ENCODE results near the gene CASP10.
"Not testable (repeated sequence)": the region's sequence is repeated elsewhere in the genome, so short reads cannot be mapped to it uniquely, and the experiment has no call there.

CASP10 gene, protein sequence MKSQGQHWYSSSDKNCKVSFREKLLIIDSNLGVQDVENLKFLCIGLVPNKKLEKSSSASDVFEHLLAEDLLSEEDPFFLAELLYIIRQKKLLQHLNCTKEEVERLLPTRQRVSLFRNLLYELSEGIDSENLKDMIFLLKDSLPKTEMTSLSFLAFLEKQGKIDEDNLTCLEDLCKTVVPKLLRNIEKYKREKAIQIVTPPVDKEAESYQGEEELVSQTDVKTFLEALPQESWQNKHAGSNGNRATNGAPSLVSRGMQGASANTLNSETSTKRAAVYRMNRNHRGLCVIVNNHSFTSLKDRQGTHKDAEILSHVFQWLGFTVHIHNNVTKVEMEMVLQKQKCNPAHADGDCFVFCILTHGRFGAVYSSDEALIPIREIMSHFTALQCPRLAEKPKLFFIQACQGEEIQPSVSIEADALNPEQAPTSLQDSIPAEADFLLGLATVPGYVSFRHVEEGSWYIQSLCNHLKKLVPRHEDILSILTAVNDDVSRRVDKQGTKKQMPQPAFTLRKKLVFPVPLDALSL

DNA sequence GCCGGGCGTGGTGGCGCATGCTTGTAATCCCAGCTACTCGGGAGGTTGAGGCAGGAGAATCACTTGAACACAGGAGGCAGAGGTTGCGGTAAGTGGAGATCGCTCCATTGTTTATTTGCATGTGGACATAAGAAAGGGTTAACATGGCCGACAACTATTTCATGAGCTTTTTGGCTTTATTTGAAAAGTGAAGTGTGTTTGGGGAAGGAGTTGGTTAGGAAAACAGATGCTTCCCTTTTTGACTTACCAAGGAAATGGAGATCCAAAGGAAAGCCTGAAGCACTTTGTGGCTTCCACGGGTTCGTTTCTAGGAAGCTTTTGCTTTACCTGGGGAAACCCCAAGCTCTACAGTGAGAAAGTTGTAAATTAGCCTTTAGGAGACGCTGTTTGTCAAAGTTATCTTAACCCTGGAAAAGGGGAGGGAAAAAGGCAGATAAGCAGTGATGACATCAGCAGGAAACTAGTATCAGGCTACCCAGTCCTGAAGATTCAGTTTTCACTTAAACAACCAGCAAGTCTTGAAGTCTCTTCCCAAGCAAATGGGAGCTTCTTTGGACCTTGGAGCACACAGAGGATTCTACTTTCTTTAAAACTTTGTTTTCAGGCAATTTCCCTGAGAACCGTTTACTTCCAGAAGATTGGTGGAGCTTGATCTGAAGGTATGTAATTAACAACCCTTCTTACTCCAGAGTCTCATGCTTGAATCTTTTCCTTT, at the start of gene CASP10:
Gene CASP10 (plus strand): TSS at position 492 of the 715 bp plus-strand sequence. CDS start 2,637 bp downstream, outside the sequence.
- H3K4me3 ChIP-seq (ENCODE audit: low read depth, low read length), result peak within 1 kb of the TSS; percentile 9

DNA sequence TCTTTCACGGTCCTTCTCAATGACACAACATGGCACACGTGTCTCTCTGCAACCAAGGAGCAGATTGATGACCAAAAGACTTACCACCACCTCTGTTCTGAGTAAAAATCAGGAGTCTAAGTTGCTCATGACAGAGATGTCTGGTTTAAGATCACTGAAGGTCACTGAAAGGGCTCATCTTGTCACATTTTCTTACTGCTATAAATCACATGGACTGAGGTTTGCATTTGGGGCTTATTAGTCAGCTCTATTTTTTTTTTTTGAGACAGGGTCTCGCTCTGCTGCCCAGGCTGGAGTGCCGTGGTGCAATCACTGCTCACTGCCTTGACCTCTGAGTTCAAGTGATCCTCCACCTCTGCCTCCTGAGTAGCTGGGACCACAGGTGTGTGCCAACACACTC, 47.6 kb upstream of the CASP10 start:
- no peak overlapping the region for H3K4me3 ChIP-seq (ENCODE audit: low read depth, low read length)

DNA sequence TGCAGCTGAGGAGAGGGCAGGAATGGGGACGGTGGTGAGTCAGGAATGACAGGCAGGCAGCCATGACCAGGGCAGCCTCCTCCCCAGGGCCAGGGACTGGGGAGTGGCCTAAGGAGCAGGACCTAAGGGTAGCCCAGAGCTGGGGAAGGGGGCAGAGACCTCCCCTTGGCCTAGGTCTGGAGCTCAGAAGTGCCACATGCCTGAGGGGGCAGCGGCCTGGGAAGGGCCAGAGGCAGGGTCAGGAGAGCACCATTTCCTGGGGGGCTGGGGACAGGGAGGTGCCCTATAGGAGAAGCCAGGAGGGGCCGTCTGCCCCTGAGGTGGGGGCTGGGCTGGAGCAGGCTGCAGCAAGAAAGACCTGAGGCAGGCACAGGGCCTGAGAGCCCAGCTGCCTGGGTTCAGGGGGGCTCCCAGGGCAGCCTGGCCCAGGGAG, 46.0 kb upstream of the CASP10 start:
- H3K4me3 ChIP-seq (ENCODE audit: low read depth, low read length), result no peak overlapping the region

DNA sequence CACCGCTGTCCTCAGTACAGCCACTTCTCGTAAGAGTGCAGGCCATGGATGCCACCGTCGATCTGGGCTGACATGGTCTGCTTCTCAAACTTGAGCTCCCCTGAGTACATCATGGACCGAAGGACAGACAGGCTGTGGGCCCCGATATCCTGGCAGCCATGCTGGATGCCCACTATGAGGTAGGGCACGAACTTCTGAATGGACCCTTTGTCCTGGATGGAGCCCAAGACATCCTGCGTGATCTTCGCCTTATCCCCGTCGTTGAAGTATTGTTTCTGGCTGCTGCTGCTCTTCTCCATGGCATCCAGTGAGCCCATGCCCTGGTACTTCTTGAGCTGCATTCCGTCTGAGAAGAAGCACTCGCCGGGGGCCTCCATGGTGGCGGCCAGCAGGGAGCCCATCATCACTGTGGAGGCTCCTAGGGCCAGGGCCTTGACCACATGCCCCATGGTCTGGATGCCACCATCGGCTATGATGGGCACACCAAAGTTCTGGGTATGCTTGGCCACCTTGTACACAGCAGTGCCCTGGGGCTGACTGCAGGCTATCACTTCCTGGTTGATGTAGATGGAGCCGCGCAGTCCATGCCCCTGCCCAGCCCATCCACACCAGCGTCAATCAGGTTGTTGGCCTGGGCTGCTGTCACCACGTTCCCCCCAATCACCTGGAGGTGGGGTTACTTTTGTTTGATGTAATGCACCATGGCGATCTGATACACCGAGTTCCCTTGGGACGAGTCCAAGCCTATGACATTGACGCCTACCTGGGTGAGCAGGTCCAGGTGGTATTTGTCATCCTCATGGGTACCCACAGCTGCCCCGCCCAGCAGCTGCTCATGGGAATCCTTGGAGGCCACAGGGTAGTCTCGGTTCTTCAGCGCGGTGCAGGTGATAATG, 45.2 kb upstream of the CASP10 start:
- H3K4me3 ChIP-seq (ENCODE audit: low read depth, low read length), result no peak overlapping the region

DNA sequence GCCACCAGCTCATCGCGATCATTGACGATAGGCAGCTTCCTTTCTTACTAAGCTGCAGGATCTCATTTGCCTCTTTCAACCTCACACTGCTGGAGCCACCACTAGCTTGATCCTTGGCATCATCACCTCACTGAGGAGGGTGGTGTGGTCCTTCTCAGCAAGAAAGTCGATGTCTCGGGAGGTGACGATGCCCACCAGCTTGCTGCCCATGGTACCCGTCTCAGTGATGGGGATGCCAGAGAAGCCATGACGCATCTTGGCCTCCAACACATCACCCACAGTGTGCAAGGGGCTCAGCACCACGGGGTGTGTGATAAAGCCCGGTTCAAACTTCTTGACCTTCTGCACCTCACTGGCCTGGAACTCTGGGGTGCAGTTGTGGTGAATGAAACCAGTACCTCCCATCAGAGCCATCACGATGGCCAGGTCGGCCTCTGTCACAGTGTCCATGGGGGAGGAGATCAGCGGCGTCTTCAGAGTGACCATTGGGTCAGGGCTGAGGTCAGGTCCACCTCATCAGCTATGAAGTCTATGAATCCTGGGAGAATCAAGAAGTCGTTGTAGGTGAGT, 44.5 kb upstream of the CASP10 start:
- no peak overlapping the region for H3K4me3 ChIP-seq (ENCODE audit: low read depth, low read length)

DNA sequence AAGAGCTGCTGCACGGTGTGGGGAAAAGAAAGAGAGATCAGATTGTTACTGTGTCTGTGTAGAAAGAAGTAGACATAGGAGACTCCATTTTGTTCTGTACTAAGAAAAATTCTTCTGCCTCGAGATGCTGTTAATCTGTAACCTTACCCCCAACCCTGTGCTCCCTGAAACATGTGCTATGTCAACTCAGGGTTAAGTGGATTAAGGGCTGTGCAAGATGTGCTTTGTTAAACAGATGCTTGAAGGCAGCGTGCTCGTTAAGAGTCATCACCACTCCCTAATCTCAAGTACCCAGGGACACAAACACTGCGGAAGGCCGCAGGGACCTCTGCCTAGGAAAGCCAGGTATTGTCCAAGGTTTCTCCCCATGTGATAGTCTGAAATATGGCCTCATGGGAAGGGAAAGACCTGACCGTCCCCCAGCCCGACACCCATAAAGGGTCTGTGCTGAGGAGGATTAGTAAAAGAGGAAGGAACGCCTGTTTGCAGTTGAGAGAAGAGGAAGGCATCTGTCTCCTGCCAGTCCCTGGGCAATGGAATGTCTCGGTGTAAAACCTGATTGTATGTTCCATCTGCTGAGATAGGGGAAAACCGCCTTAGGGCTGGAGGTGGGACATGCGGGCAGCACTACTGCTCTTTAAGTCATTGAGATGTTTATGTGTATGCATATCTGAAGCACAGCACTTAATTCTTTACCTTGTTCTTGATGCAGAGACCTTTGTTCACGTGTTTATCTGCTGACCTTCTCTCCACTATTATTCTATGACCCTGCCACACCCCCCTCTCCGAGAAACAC, 43.8 kb upstream of the CASP10 start:
- H3K4me3 ChIP-seq (ENCODE audit: low read depth, low read length), result not testable (repeated sequence)

DNA sequence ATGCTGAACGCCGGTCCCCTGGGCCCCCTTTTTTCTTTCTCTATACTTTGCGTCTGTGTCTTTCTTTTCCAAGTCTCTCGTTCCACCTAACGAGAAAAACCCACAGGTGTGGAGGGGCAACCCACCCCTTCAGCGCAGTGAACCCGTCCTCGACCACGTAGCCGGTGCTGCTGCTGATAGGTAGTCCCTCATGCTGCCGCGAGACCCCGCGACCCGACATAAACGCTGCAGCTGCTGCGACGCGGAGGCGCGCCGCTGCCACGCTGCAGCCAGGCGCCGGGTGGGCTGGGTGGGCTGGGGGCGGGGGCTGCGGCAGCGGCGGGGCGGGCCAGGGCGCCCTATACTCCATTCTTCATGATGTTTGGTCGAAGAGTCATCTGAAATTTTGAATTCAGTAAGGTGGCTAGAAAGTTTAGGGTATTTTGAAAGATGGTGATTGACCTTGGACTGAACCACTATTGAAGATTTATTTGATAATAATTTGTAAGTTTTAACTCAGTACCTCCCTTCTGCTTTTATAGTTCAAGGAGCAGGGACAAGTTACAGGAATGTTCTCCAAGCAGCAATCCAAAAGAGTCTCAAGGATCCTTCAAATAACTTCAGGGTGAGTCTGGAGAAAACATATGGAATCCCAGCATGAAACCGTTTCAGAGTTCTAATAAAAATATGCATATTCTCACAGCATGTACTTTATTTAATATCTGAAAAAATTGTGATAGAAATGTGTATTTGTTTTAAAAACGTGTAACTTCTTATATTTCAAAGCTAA, 42.9 kb upstream of the CASP10 start:
- H3K4me3 ChIP-seq (ENCODE audit: low read depth, low read length), result peak overlapping the region; percentile 2

DNA sequence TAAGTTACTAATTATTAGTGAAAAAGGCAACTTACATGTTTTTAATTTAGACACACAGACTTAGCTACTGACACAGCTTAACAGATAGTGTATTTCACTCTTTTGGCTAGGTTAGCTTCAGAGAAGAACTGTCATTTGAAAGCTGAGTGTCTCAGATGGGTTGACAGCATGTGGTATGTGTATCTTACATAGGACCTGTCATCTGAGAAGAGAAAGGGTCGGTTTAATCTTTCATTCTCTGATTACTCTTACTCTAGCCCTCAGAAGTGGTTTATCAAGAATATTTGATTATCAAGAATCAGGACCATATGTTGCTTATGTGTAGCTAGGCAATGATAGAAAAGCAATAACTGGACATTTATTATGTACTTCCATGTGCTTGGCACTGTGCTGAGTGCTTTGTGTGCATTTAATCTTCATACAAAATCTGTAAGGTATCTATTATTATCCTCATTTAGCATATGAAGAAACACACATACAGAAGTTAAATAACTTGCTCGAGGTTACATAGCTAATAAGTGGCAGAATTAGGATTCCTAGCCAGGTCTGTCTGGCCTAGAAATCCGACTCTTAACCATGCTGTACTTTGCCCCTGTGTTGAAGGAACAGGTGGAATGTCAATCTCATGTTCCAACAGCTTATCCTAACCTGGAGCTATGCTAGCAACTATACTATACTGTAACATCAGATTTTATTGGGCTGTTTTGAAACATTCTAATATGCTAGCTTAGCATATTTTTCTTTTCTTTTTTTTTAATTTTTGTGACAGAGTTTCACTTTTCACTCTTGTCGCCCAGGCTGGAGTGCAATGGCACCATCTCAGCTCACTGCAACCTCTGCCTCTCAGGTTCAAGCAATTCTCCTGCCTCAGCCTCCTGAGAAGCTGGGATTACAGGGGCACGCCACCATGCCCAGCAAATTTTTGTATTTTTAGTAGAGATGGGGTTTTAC, 38.6 kb upstream of the CASP10 start:
- H3K4me3 ChIP-seq (ENCODE audit: low read depth, low read length), result no peak overlapping the region

DNA sequence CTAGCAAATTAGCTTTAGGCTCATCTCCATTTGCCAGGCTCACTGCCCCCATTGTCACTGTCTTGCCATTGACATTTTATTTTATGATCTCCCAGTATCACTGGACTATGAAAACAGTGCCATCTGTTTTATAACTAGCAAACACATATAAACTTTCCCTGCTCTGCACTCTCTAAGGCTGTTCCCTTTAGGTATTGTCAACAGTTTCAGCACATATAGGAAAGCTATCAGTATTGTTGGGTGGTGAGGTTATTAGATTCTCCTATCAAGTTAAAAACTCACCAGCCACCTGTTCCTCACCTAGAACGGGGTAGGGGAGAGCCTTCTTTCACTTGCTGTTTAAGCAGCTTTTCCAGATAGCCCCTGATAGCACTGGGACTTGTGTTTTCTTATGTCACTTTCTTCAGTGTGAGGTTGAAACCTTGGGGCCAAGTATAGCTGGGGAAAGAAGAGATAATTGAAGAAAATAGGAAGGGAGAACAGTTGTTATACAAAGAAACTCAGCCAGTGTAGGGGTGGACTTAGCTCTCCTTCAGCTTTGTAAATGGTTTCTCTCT, 34.4 kb upstream of the CASP10 start:
- H3K4me3 ChIP-seq (ENCODE audit: low read depth, low read length), result no peak overlapping the region

DNA sequence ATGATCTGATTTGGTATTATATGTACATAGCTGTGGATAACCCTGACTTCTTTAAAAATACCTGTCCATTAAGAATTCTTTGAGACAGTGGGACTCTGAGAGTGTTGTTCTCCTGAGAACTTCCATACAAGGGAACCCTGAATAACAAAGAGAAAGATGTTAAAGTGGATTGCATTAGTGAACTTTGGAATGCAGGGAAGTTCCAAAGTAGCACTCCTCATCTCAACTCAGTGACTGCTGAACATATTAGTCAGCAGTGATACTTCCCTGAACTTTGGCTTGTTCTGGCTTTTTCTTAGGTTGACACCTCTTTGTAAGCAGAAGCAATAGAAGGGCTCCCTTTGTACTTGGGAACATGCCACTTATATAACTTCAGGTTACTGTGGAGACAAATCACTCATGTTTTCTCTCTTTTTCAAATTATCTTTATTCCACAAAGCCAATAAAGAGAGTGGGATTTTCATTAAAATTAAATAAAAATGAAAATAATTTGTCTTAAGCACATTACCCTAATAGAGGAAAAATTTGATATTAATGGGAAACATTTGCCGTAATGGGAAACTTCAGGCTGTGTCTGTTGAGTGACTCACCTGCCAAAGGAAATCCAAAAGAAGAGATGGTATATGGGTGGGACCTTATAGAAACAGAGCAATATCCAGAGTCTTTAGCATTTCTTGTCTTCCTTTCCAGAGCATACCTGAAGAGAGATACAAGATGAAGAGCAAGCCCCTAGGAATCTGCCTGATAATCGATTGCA, 33.7 kb upstream of the CASP10 start:
- no peak overlapping the region for H3K4me3 ChIP-seq (ENCODE audit: low read depth, low read length)

DNA sequence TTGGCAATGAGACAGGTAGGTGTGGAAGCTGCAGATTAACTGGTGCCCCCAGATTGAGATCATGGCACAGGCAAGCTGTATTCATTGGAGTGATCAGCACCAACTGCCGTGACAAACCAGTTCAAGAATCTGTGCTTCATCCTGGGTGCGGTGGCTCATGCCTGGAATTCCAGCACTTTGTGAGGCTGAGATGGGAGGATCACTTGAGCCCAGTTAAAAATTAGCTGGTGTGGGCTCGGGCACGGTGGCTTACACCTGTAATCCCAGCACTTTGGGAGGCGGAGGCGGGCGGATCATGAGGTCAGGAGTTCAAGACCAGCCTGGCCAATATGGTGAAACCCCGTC, 33.1 kb upstream of the CASP10 start:
- not testable (repeated sequence) for H3K4me3 ChIP-seq (ENCODE audit: low read depth, low read length)

DNA sequence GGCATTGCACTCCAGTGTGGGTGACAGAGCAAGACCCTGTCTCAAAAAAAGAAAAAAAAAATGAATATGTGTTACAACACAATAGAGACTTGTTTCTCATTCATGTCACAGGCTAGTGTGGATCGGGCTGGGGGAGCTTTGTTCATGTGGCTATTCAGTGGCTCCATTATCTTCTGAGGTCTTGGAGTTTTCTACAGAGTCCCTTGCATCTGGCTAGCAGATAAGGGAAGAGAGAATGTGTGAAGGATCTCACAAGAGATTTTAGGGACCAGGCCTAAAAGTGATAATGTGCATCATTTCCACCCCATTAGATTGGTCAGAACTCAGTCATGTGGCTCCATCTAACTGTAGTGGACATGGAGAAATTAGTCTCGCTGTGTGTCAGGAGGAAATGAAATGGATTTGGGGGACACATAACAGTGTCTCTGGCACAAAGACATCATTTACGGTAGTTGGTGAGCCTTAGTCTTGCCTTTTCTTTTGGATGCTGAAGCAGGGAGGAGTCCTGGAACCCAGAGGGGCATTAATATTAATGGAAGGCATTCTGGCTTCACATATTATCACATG, 32.4 kb upstream of the CASP10 start:
- H3K4me3 ChIP-seq (ENCODE audit: low read depth, low read length), result no peak overlapping the region

DNA sequence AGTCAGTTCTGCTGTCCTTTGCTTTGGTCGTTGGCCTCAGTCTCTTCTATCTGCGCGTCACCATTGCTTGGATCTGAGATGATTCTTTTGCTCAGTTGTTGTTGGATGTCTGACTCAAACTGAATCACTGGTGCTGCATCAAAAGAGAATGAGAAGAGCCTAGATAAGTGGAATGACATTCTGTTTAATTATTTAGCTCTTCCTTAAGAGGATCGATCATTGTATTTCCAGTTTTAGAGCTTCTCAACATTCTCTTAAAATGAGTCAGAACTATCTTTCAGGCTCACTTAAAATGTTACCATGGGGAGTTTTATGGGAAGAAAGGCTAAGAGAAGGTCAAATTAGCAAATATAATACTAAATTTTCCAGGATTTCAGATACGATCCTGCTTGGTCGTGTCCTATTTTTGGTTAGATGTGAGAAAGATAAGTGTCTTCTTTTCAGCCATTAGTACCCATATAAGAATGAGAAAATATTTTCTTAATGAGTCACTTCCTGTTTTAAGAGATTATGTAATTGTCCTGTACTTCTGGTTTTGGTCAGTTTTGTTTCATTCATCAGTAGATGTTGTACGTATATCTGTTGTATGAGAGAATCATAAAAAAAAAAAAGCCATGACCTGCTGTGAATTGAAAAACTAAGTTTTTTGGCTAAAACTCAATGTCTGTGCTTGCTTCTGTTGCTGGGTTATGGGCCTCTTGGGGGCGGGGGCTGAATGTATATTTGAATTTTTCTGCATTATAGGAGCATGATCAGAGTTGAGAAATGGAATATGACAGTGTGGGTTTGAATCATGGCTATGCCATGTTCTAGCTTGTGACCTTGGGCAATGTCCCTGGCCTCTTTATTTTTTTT, 31.6 kb upstream of the CASP10 start:
- no peak overlapping the region for H3K4me3 ChIP-seq (ENCODE audit: low read depth, low read length)

DNA sequence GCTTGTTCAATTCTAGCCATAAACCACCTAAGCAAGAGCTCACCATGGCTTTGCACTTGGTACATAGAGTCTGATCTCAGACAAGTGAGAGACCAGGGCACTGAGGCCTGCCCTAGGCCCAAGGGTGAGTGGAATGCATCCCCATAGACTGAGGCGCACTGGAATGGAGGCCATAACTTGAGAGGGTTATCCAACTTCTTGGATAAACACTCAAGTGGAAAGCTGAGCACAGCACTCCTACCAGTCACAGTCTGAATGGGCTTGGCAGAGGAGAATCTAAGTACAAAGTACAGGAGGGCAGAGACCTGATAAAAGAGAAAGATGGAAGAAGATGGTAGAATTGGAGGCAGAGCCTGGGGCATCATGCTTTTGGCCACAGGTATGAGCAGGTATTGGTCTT, 30.4 kb upstream of the CASP10 start:
- no peak overlapping the region for H3K4me3 ChIP-seq (ENCODE audit: low read depth, low read length)

DNA sequence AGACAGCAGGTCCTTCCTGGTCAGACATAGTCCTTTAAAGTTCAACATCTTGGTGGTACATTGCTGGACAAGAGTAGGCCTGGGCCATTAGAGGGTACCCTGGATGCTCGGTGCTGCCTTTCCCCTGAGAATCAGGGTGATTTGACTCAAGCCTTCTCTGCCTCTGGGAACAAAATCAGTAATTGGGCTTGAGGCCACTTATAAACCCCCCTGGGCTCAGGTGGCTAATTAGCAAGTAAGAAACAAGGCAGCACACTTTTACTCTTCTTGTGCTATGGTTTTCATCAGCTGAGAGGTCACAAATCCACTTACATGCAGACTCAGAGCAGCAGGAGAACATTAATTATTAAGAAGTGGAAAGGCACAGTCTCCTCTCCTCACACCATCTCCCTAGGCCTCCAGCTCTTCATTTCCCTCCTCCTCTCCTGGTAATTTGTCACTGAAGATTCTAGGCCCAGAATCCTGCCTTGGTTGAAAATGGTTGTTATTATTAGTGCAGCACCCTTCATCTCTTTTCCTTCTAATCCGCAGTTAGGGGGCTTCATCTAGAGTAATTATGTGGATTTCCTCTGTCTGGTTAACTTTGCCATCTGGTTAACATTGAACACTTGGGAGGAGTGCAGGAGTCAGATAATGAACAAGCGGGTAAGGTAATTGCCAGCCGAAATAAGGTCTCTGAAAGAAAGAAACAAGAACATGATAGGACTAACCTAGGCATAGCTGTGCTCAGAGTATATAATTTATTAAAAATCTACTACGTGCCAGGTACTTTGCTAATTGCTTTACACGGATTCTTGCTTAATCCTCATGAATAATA, 29.7 kb upstream of the CASP10 start:
- no peak overlapping the region for H3K4me3 ChIP-seq (ENCODE audit: low read depth, low read length)

Measured in iPS-11a (cell line).